Neural crest cell (in vitro differentiated cells): ENCODE results near the gene ADCY5. TPM values are rescaled to one million over a fixed set of nuclear protein-coding genes. Genes with fewer than 3 reads are reported as not detected.

Experiments used
- DNase-seq: peaks from one replicate; pipeline ENCODE4 v3.0.0; 2021; ENCODE audit warnings: low read depth, mixed read lengths, low spot score
- H3K27ac Mint-ChIP-seq: one replicate; pipeline ENCODE4 v1.8.0; 2021; ENCODE audit warnings: mild to moderate bottlenecking, mixed read lengths; ENCODE audit not compliant: unreplicated experiment
- H3K27me3 Mint-ChIP-seq: 2 replicates; pipeline ENCODE4 v1.8.0; 2021; ENCODE audit warnings: low read depth, mild to moderate bottlenecking, mixed read lengths
- H3K36me3 Mint-ChIP-seq: 2 replicates; pipeline ENCODE4 v1.8.0; 2021; ENCODE audit warnings: low read depth, mild to moderate bottlenecking, mixed read lengths
- H3K4me1 Mint-ChIP-seq: 2 replicates; pipeline ENCODE4 v1.8.0; 2021; ENCODE audit warnings: mixed read lengths
- H3K4me3 Mint-ChIP-seq: one replicate; pipeline ENCODE4 v1.8.0; 2021; ENCODE audit warnings: mild to moderate bottlenecking, mixed read lengths
- H3K9me3 Mint-ChIP-seq: 2 replicates; pipeline ENCODE4 v1.8.0; 2021; ENCODE audit warnings: mixed read lengths
- total RNA-seq: library from RNA; stranded (reverse); gene quantifications from 2 replicates; pipeline ENCODE4 v1.2.1, GENCODE V29; 2021
- TF ChIP-seq, protein P1 (sequence below): fragments of 200-600 bp; sonication (generic); conservative IDR thresholded peaks from 2 replicates; pipeline ENCODE4 v1.5.0; 2021; ENCODE audit warnings: antibody characterized with exemption, mild to moderate bottlenecking

Gene ADCY5
- total RNA-seq, 1 donor from 2014 or later, result 2.2 TPM

GRCh38 chr3:123480428-123480827 is 31.5 kb upstream of the ADCY5 start:
- H3K9me3 Mint-ChIP-seq, result no peaks in the 10 kb centered on the region
- no peak overlapping the region for H3K4me3 Mint-ChIP-seq
- TF ChIP-seq, protein P1, sequence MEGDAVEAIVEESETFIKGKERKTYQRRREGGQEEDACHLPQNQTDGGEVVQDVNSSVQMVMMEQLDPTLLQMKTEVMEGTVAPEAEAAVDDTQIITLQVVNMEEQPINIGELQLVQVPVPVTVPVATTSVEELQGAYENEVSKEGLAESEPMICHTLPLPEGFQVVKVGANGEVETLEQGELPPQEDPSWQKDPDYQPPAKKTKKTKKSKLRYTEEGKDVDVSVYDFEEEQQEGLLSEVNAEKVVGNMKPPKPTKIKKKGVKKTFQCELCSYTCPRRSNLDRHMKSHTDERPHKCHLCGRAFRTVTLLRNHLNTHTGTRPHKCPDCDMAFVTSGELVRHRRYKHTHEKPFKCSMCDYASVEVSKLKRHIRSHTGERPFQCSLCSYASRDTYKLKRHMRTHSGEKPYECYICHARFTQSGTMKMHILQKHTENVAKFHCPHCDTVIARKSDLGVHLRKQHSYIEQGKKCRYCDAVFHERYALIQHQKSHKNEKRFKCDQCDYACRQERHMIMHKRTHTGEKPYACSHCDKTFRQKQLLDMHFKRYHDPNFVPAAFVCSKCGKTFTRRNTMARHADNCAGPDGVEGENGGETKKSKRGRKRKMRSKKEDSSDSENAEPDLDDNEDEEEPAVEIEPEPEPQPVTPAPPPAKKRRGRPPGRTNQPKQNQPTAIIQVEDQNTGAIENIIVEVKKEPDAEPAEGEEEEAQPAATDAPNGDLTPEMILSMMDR, result no peak
- H3K4me1 Mint-ChIP-seq, result peaks cover 9% of the 10 kb centered on the region
- no peak for DNase-seq
- H3K27ac Mint-ChIP-seq, result no peak overlapping the region
- no peaks in the 10 kb centered on the region for H3K27me3 Mint-ChIP-seq
- no peaks in the 10 kb centered on the region for H3K36me3 Mint-ChIP-seq

- Mint-ChIP-seq H3K4me3 (no peak overlapping the region), H3K27ac (no peak overlapping the region), H3K9me3 (no peaks in the 10 kb centered on the region), H3K36me3 (no peaks in the 10 kb centered on the region), H3K4me1 (peaks cover 9% of the 10 kb centered on the region), H3K27me3 (no peaks in the 10 kb centered on the region)
- TF ChIP-seq, protein P1, result no peak
- DNase-seq, result no peak
Measured at GRCh38 chr3:123479891-123480290, 31.0 kb upstream of the ADCY5 start.

DNA sequence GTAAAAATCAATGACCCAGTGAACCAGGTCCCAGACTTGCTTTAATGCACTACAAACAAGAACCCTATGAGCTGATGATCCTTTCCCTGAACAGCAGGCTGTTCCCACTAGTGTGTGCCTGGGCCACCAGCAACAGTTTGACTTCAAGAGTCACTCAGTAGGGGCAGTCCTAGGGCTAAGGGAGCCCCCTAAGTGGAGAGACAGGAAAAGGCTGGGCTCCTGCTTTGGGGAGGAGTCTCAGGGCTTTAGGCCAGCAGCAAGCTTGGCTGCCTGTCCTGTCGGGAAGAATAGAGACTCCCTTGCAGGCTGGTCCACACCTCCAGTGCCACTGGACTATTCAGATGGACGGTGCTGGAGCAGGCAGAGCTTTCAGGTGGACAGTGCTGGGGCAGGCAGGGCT is 29.4 kb upstream of the ADCY5 start:
- H3K4me1 Mint-ChIP-seq, result peaks cover 9% of the 10 kb centered on the region
- no peak for DNase-seq

DNA sequence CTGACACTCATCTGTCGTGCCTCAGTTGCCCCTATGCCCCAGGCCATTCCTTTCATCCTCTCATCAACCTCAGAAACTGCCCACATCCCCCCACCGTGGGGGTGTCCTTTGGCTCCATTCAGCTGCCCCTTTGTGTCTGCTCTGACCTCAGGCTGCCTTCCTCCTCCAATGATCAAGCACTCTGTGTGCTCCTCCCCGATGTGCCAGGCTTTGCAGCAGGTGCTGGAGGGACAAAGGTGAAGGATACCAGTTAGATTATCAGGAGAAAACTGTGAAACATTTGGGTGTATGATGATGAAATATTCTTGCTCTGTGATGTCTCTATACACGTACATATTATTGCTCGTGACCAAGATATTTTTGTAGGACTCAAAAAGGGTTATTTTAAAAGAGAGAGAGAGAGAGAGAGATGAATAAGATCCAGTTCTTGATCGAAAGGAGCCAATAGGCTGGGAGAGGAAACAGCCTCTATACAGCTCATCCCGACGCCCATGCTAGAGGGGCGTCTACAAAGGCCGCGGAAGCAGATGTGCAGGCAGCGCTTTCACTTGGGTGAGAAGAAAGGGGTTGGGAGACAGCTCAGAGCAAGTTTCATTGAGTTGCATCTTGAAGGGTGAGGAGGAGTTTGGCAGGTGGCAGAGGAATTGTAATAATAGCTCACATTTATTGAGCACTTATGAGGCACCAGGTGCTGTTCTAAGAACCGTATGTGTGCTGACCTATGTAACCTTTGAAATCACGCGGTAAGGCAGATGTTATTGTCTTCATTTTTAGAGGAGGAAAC is 28.3 kb upstream of the ADCY5 start:
- Mint-ChIP-seq H3K27ac (peak overlapping the region; percentile 47), H3K36me3 (no peaks in the 10 kb centered on the region), H3K9me3 (no peaks in the 10 kb centered on the region), H3K27me3 (no peaks in the 10 kb centered on the region), H3K4me3 (no peak overlapping the region), H3K4me1 (peaks cover 9% of the 10 kb centered on the region)
- TF ChIP-seq, protein P1, result no peak
- no peak for DNase-seq

More for the DNA sequence above, 29.4 kb upstream of the ADCY5 start:
- Mint-ChIP-seq H3K4me3 (no peak overlapping the region), H3K27ac (no peak overlapping the region), H3K36me3 (no peaks in the 10 kb centered on the region), H3K27me3 (no peaks in the 10 kb centered on the region), H3K9me3 (no peaks in the 10 kb centered on the region)
- TF ChIP-seq, protein P1, result no peak

- Mint-ChIP-seq H3K27me3 (no peaks in the 10 kb centered on the region), H3K9me3 (no peaks in the 10 kb centered on the region), H3K4me1 (peaks cover 9% of the 10 kb centered on the region), H3K27ac (no peak overlapping the region), H3K4me3 (no peak overlapping the region), H3K36me3 (no peaks in the 10 kb centered on the region)
- no peak for DNase-seq
- TF ChIP-seq, protein P1, result no peak
Measured at GRCh38 chr3:123475786-123476185, 26.9 kb upstream of the ADCY5 start.
